Fibroblast of villous mesenchyme (primary cell): ENCODE measurements around the gene FAAP20. TPM values are rescaled to one million over a fixed set of nuclear protein-coding genes. Genes with fewer than 3 reads are reported as not detected.
A peak's percentile ranks its signal among the peaks of the same experiment; 100 is the strongest.

ENCODE experiments used
- DNase-seq: peaks from one replicate; pipeline ENCODE4 v3.0.0-alpha.2; 2010; ENCODE audit warnings: low read depth
- H3K4me3 ChIP-seq: 2 replicates; pipeline ENCODE4 v1.5.1; 2011; ENCODE audit warnings: low read depth, mild to moderate bottlenecking, low read length
- total RNA-seq: library from RNA; depleted of rRNA; stranded (reverse); fragments of >200 nt; gene quantifications from 2 replicates; pipeline ENCODE4 v1.2.3, GENCODE V29; 2012
- TF ChIP-seq, protein P1 (sequence below): IDR thresholded peaks from 2 replicates; pipeline ENCODE4 v1.5.1; 2012; ENCODE audit warnings: low read depth, mild to moderate bottlenecking, low read length; ENCODE audit not compliant: insufficient read depth

The FAAP20 gene
- total RNA-seq, 1 donor: 20.7 TPM

- no peak for DNase-seq
- TF ChIP-seq, protein P1, sequence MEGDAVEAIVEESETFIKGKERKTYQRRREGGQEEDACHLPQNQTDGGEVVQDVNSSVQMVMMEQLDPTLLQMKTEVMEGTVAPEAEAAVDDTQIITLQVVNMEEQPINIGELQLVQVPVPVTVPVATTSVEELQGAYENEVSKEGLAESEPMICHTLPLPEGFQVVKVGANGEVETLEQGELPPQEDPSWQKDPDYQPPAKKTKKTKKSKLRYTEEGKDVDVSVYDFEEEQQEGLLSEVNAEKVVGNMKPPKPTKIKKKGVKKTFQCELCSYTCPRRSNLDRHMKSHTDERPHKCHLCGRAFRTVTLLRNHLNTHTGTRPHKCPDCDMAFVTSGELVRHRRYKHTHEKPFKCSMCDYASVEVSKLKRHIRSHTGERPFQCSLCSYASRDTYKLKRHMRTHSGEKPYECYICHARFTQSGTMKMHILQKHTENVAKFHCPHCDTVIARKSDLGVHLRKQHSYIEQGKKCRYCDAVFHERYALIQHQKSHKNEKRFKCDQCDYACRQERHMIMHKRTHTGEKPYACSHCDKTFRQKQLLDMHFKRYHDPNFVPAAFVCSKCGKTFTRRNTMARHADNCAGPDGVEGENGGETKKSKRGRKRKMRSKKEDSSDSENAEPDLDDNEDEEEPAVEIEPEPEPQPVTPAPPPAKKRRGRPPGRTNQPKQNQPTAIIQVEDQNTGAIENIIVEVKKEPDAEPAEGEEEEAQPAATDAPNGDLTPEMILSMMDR: no peak
- no peak overlapping the region for H3K4me3 ChIP-seq
Observed at GRCh38 chr1:2165646-2166045, 28.9 kb downstream of the FAAP20 start.

DNA sequence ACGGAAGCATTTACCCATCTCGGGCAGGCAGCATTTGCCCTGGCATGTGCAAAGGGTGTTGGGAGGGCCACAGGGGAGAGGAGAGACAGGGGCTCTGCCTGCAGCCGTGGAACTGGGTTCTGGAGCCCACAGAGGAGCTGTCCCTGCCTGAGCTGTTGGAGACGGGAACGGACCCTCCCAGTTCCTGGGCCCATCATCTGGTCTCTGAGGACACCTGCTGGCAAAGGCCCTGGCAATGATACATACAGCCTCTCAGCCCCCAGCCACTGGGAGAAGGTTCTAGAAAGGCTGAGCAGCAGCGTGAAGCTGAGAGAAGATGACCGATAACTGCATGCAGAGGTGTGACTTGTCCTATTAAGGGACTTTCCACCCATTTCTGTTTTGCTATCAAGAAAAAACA, 31.4 kb downstream of the FAAP20 start:
- no peak for DNase-seq
- H3K4me3 ChIP-seq: no peak overlapping the region
- TF ChIP-seq, protein P1: peak; percentile 19

GRCh38 chr1:2160451-2161300, 33.9 kb downstream of the FAAP20 start:
- TF ChIP-seq, protein P1: no peak
- DNase-seq: no peak
- no peak overlapping the region for H3K4me3 ChIP-seq

DNA sequence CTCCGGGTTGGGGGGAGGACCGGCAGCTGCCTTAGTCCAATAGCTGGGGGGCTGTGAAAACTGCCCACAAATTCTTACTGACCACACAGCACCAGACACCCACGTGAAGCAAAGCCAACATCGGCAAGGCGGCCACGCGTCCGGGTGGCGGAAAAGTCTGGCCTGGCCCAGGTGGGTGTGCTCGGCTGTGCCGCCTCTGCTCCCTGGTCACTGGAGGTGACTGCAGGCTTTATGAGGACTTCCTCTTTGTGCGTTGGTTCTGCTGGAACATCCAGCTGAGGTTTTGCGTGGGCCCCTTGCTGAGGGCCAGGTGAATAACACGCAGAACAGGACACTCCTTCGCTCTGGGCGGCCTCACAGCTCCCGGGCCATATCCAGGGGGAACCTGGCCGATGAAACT, 35.4 kb downstream of the FAAP20 start:
- no peak for DNase-seq
- H3K4me3 ChIP-seq: no peak overlapping the region
- TF ChIP-seq, protein P1: no peak

- TF ChIP-seq, protein P1: no peak
- no peak for DNase-seq
- H3K4me3 ChIP-seq: no peak overlapping the region
Observed at GRCh38 chr1:2158272-2158671, 36.3 kb downstream of the FAAP20 start.

DNA sequence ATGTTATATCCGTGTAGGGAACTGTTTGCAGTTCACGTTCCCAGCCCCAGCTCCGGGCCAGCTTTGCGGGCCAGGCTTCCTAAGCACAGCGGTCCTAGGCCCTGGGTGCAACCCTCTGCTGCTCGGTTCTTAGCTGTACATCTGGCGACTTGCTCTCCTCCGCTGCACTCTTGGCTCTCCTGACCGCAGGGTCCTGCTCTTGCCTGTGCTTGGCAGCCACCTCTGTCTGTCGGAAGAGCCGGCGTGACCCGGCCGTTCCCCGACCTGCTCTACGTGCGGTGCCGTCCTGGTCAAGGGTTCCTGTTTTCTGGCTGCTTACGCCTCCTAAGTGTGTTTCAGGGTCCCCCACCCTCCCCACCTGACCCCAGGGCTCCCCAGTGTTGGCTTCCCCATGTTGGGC, 36.7 kb downstream of the FAAP20 start:
- no peak overlapping the region for H3K4me3 ChIP-seq
- TF ChIP-seq, protein P1: no peak
- no peak for DNase-seq
